NOMO-1 treated with dmso at 0.1 percent for 144 hours (cell line): ENCODE data around the gene IPPK.
"Not testable (repeated sequence)": the region's sequence is repeated elsewhere in the genome, so short reads cannot be mapped to it uniquely, and the experiment has no call there.

ENCODE experiments used
- DNase-seq: peaks from one replicate; lab custom pipeline; 2025; ENCODE audit not compliant: unreplicated experiment; lab: John Stamatoyannopoulos, UW

The IPPK gene

GRCh38 chr9:92598382-92598781 lies 71.5 kb downstream of the IPPK start:
- DNase-seq: no peak

- DNase-seq: no peak
Measured at GRCh38 chr9:92595930-92596329, 74.0 kb downstream of the IPPK start.

- not testable (repeated sequence) for DNase-seq
Measured at GRCh38 chr9:92595075-92595474, 74.9 kb downstream of the IPPK start.

- DNase-seq: no peak
Measured at GRCh38 chr9:92592946-92593861, 76.7 kb downstream of the IPPK start.

- no peak for DNase-seq
Measured at GRCh38 chr9:92592537-92592936, 77.4 kb downstream of the IPPK start.

- peak; percentile 70 for DNase-seq
Measured at GRCh38 chr9:92590377-92590776, 79.6 kb downstream of the IPPK start.

GRCh38 chr9:92589923-92590322 lies 80.0 kb downstream of the IPPK start:
- no peak for DNase-seq

- DNase-seq: no peak
Measured at GRCh38 chr9:92576175-92576574, 93.8 kb downstream of the IPPK start.

GRCh38 chr9:92573612-92574011 lies 96.3 kb downstream of the IPPK start:
- not testable (repeated sequence) for DNase-seq

GRCh38 chr9:92571871-92572270 lies 98.1 kb downstream of the IPPK start:
- not testable (repeated sequence) for DNase-seq

GRCh38 chr9:92564982-92565381 lies 104.9 kb downstream of the IPPK start:
- DNase-seq: no peak

GRCh38 chr9:92564504-92564903 lies 105.4 kb downstream of the IPPK start:
- no peak for DNase-seq
